SK-N-SH treated with all-trans-retinoic acid at 6 μM for 48 hours (cell line): Measurements from ENCODE around the gene PTPRN2.

Experiments used
- BACH2 ChIP-seq: fragments of 250-450 bp; sonication (Bioruptor Pico); IDR thresholded peaks from 2 replicates; pipeline ENCODE4 v1.9.0; 2021; ENCODE audit warnings: mild to moderate bottlenecking, borderline replicate concordance
- CREB5 ChIP-seq: fragments of 250-450 bp; sonication (Bioruptor Pico); IDR thresholded peaks from 2 replicates; pipeline ENCODE4 v1.5.1; 2020; ENCODE audit warnings: low read depth, mild to moderate bottlenecking, moderate library complexity
- CSDC2 ChIP-seq: fragments of 250-450 bp; sonication (Bioruptor Pico); IDR thresholded peaks from 2 replicates; pipeline ENCODE4 v1.5.0; 2020; ENCODE audit warnings: mild to moderate bottlenecking, moderate library complexity
- ISL1 ChIP-seq: fragments of 250-450 bp; sonication (Bioruptor Pico); IDR thresholded peaks from 2 replicates; pipeline ENCODE4 v2.1.2; 2022; ENCODE audit warnings: mild to moderate bottlenecking, moderate library complexity
- PATZ1 ChIP-seq: fragments of 250-450 bp; sonication (Bioruptor Pico); IDR thresholded peaks from 2 replicates; pipeline ENCODE4 v1.8.0; 2020; ENCODE audit warnings: mild to moderate bottlenecking, moderate library complexity, borderline replicate concordance
- TSHZ2 ChIP-seq: fragments of 250-450 bp; sonication (Bioruptor Pico); IDR thresholded peaks from 2 replicates; pipeline ENCODE4 v1.5.0; 2020; ENCODE audit warnings: mild to moderate bottlenecking, moderate library complexity
- ZFP3 ChIP-seq: fragments of 250-450 bp; sonication (Bioruptor Pico); IDR thresholded peaks from 2 replicates; pipeline ENCODE4 v1.5.0; 2020; ENCODE audit warnings: mild to moderate bottlenecking, moderate library complexity

GRCh38 chr7:157605638-157606037 lies 982.0 kb downstream of the PTPRN2 start:
- TF ChIP-seq CREB5, result no peak
- no peak for TF ChIP-seq BACH2 (CRISPR knock-in tag)
- TF ChIP-seq ISL1 (CRISPR knock-in tag), result no peak
- no peak for TF ChIP-seq ZFP3 (CRISPR knock-in tag)
- TF ChIP-seq CSDC2 (CRISPR knock-in tag), result no peak
- no peak for TF ChIP-seq TSHZ2 (CRISPR knock-in tag)
- TF ChIP-seq PATZ1 (CRISPR knock-in tag), result no peak
